BE2C (cell line): ENCODE results near the gene ASB8.
"Not testable (repeated sequence)": the region's sequence is repeated elsewhere in the genome, so short reads cannot be mapped to it uniquely, and the experiment has no call there.

Source experiments
- DNase-seq: peaks from one replicate; pipeline ENCODE4 v3.0.0-alpha.2; 2020
- H3K27me3 ChIP-seq: fragments of 250-450 bp; sonication (Bioruptor Pico); 2 replicates; pipeline ENCODE4 v1.5.1; 2020; ENCODE audit warnings: mild to moderate bottlenecking
- H3K36me3 ChIP-seq: fragments of 250-450 bp; sonication (Bioruptor Pico); 2 replicates; pipeline ENCODE4 v1.5.1; 2020; ENCODE audit warnings: mild to moderate bottlenecking
- H3K4me1 ChIP-seq: fragments of 250-450 bp; sonication (Bioruptor Pico); 2 replicates; pipeline ENCODE4 v1.5.1; 2020
- H3K4me3 ChIP-seq: 2 replicates; pipeline ENCODE4 v1.5.1; 2011; ENCODE audit warnings: low read depth, low read length
- H3K9me3 ChIP-seq: fragments of 250-450 bp; sonication (Bioruptor Pico); 2 replicates; pipeline ENCODE4 v1.5.1; 2020
- TF ChIP-seq, protein P1 (sequence below): IDR thresholded peaks from 2 replicates; pipeline ENCODE4 v1.5.1; 2012; ENCODE audit warnings: mild to moderate bottlenecking, low read depth, low read length

ASB8 gene

DNA sequence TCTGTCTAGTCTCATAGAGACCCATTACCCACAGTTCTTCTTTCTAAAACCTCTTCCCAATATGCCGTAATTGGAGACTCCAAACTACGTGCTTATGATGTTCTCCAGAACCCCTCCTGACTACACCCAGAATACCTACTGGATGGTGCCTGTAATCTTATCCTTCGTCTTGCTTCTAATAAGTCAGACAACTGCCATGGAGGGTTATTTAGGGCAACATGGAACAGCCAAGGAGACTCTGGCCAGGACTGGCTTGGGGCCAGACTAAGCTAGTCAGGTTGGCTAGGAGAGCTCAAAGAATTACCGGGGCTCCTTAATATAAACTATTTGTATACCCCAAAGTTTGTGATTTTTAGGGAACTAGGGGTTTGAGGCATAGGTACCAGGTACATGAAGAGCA, 31.3 kb downstream of the ASB8 start:
- Histone ChIP-seq H3K27me3 (no peaks in the 10 kb centered on the region), H3K36me3 (peaks cover 61% of the 10 kb centered on the region), H3K4me3 (no peak overlapping the region), H3K4me1 (no peaks in the 10 kb centered on the region), H3K9me3 (no peaks in the 10 kb centered on the region)
- TF ChIP-seq, protein P1, sequence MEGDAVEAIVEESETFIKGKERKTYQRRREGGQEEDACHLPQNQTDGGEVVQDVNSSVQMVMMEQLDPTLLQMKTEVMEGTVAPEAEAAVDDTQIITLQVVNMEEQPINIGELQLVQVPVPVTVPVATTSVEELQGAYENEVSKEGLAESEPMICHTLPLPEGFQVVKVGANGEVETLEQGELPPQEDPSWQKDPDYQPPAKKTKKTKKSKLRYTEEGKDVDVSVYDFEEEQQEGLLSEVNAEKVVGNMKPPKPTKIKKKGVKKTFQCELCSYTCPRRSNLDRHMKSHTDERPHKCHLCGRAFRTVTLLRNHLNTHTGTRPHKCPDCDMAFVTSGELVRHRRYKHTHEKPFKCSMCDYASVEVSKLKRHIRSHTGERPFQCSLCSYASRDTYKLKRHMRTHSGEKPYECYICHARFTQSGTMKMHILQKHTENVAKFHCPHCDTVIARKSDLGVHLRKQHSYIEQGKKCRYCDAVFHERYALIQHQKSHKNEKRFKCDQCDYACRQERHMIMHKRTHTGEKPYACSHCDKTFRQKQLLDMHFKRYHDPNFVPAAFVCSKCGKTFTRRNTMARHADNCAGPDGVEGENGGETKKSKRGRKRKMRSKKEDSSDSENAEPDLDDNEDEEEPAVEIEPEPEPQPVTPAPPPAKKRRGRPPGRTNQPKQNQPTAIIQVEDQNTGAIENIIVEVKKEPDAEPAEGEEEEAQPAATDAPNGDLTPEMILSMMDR: no peak
- DNase-seq: no peak

- not testable (repeated sequence) for H3K9me3 ChIP-seq, H3K4me3 ChIP-seq, DNase-seq, H3K4me1 ChIP-seq, H3K27me3 ChIP-seq
- peaks cover 56% of the 10 kb centered on the region for H3K36me3 ChIP-seq
Observed at GRCh38 chr12:48125542-48125941, 31.8 kb downstream of the ASB8 start.

GRCh38 chr12:48123169-48123568, 34.1 kb downstream of the ASB8 start:
- no peaks in the 10 kb centered on the region for H3K9me3 ChIP-seq
- TF ChIP-seq, protein P1: no peak

DNA sequence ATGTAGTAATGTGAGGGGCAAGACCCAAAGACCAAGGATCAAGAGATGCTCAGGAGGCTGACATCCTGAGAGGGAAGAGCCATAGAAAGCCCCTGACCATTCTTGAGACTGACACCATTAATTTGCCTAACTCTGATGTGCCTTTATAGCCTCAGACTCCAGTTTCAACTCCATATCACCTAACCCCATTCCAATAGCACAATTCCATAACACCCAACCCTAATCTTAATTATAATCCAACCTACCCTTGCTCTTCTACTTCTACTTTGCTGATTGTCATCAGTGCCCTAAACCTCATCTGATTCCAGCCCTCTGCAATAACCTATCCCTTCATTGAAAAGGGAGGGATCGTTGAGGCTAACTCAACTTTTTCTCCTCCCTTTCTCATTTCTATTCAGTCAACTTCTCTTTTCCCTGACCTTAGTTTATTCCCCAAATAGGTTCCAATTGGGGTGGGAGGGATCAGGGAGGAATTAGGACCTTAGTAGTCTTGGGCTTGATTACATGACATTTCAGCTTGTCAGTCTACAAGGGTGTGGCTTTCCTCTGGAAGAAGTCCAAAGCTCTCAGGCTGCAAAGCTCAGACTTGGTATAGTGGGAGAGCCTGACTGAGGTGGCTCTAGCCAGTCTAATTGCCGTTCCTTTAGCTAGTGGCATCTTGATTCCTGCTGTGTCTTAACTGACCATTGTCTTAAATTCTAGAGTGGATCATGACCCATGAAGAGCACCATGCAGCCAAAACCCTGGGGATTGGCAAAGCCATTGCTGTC, 35.1 kb downstream of the ASB8 start:
- no peak for DNase-seq
- Histone ChIP-seq H3K27me3 (peaks cover 10% of the 10 kb centered on the region), H3K4me3 (no peak overlapping the region), H3K9me3 (no peaks in the 10 kb centered on the region), H3K36me3 (peaks cover 34% of the 10 kb centered on the region), H3K4me1 (no peaks in the 10 kb centered on the region; the same call in 1 of the 2 replicates)
- TF ChIP-seq, protein P1: no peak

More at GRCh38 chr12:48123169-48123568, 34.1 kb downstream of the ASB8 start:
- Histone ChIP-seq H3K36me3 (peaks cover 36% of the 10 kb centered on the region), H3K4me3 (no peak overlapping the region), H3K27me3 (peaks cover 1% of the 10 kb centered on the region; the same call in 1 of the 2 replicates), H3K4me1 (no peaks in the 10 kb centered on the region; the same call in 1 of the 2 replicates)
- no peak for DNase-seq

DNA sequence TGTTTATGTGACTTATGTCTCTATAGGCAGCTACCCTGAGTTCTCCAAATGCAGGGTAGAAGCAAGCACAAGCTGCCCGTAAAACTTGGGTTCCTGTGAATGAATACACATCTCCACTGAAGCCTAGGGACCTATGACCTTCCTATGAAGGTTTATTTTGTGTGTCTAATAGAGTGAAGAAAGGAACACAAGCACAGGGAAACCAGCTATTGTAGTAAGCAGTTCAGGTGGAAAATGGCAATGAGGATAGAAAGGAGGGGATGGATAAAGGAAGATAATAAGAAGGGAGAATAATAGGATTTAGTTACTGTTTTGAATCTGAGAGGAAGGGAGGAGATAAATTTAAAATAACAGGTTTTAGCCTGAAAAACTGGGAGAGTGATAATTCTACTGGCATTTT, 35.8 kb downstream of the ASB8 start:
- Histone ChIP-seq H3K9me3 (no peaks in the 10 kb centered on the region), H3K36me3 (peaks cover 29% of the 10 kb centered on the region), H3K27me3 (peaks cover 18% of the 10 kb centered on the region), H3K4me1 (no peaks in the 10 kb centered on the region; the same call in 1 of the 2 replicates), H3K4me3 (no peak overlapping the region)
- TF ChIP-seq, protein P1: no peak
- DNase-seq: no peak

GRCh38 chr12:48119834-48120195, 37.5 kb downstream of the ASB8 start:
- DNase-seq: no peak
- TF ChIP-seq, protein P1: no peak
- H3K36me3 ChIP-seq: peaks cover 21% of the 10 kb centered on the region

More at GRCh38 chr12:48119834-48120195, 37.5 kb downstream of the ASB8 start:
- Histone ChIP-seq H3K4me3 (peak overlapping the region; percentile 79), H3K27me3 (peaks cover 35% of the 10 kb centered on the region), H3K9me3 (no peaks in the 10 kb centered on the region), H3K4me1 (no peaks in the 10 kb centered on the region; the same call in 1 of the 2 replicates)
